Thoracic aorta (tissue), 2 donors: ENCODE measurements around the gene CNNM2. TPM values are rescaled to one million over a fixed set of nuclear protein-coding genes. Genes with fewer than 3 reads are reported as not detected.

Experiments used
- ATAC-seq: fragments of 150-250 bp; one replicate; pipeline ENCODE4 v1.8.0; 2017; ENCODE audit warnings: low read depth; ENCODE audit not compliant: insufficient number of reproducible peaks, low FRiP score
- DNase-seq: peaks from one replicate; pipeline ENCODE4 v3.0.0-alpha.2; 2020; ENCODE audit warnings: low spot score
- H3K27ac ChIP-seq, 2 donors: fragments of 200-600 bp; sonication (generic); 1 replicate in 1 of 2; 2 replicates in 1 of 2; pipeline ENCODE4 v1.5.1; 2016; ENCODE audit warnings: mild to moderate bottlenecking in 2 of 2, moderate library complexity in 2 of 2
- H3K27me3 ChIP-seq: fragments of 200-600 bp; sonication (generic); replicated peaks from 2 replicates; pipeline ENCODE4 v1.6.0; 2016; ENCODE audit warnings: mild to moderate bottlenecking; ENCODE audit not compliant: insufficient read depth
- H3K36me3 ChIP-seq: fragments of 200-600 bp; sonication (generic); one replicate; pipeline ENCODE4 v1.5.1; 2016
- H3K4me1 ChIP-seq, 2 donors: fragments of 200-600 bp; sonication (generic); 1 replicate in 1 of 2; 2 replicates in 1 of 2; pipeline versions ENCODE4 v1.5.1 to v1.6.0; 2016; ENCODE audit warnings: low read depth in 2 of 2, mild to moderate bottlenecking in 1 of 2; ENCODE audit not compliant: control insufficient read depth in 1 of 2
- H3K4me3 ChIP-seq: fragments of 200-600 bp; sonication (generic); 2 replicates; pipeline ENCODE4 v1.5.1; 2016; ENCODE audit warnings: mild to moderate bottlenecking
- H3K9me3 ChIP-seq: fragments of 200-600 bp; sonication (generic); 2 replicates; pipeline ENCODE4 v1.5.1; 2016
- CTCF ChIP-seq: fragments of 200-600 bp; sonication (generic); IDR thresholded peaks from one replicate; pipeline ENCODE4 v1.5.1; 2019; ENCODE audit warnings: antibody characterized with exemption
- total RNA-seq, 2 donors: library from RNA; depleted of rRNA; stranded (reverse); fragments of >200 nt; gene quantifications; one replicate each; pipeline versions ENCODE4 v1.1.0 to v1.2.3, GENCODE V29; 2016

The CNNM2 gene
- total RNA-seq, 2 donors from 2014 or later, result 12.2 to 24.5 TPM

DNA sequence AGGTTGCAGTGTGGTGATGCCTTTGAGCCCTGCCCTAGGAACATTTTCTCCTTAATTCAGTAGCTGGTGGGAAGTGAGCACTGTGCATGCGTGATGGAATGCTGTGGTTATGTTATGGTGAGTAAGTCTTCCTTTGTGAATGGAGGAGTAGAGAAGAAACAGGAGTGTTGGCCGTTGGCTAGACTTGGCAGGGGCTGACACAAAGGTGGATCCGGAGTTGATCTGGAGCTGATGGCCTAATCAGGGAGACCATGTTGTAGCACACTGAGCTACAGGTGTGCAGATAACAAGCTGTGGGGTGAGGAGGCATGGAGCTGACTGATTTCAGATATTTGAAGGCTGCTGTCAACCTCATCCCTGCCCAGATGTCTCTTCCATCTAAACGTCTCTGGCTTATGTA lies 122.3 kb downstream of the CNNM2 start:
- DNase-seq, result no peak
- Histone ChIP-seq H3K36me3 (no peaks in the 10 kb centered on the region), H3K4me3 (no peak overlapping the region), H3K27me3 (no peaks in the 10 kb centered on the region), H3K4me1 (peaks cover 29 to 75% of the 10 kb centered on the region in 2 donors), H3K9me3 (no peaks in the 10 kb centered on the region), H3K27ac (peak overlapping the region in 1 of 2 donors; percentile 65)
- ATAC-seq, result no peak
- no peak for TF ChIP-seq CTCF

DNA sequence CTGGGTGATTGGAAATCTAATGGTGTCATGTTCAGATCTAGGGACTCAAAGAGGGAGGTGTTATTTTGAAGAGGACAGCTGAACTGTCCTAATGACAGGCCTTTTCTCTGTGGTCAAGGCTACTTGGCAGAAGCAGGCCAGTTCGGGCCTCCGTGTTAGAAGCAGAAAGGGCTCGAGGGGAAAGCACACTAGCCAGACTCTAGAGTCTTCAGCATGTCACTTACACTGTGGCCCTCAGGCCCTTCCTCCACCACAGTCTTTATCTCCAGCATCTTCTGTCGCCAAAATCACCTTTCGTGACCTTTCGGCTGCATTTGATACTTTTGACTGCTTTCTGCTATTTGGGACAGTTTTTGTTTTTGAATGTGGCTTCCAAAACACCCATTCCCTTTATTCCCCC lies 123.3 kb downstream of the CNNM2 start:
- no peaks in the 10 kb centered on the region for H3K9me3 ChIP-seq
- H3K4me1 ChIP-seq, result peaks cover 33 to 81% of the 10 kb centered on the region in 2 donors
- TF ChIP-seq CTCF, result no peak
- peak overlapping the region in 1 of 2 donors; percentile 11 for H3K27ac ChIP-seq
- DNase-seq, result no peak
- no peak overlapping the region for H3K4me3 ChIP-seq
- ATAC-seq, result no peak
- no peaks in the 10 kb centered on the region for H3K36me3 ChIP-seq
- H3K27me3 ChIP-seq, result no peaks in the 10 kb centered on the region

DNA sequence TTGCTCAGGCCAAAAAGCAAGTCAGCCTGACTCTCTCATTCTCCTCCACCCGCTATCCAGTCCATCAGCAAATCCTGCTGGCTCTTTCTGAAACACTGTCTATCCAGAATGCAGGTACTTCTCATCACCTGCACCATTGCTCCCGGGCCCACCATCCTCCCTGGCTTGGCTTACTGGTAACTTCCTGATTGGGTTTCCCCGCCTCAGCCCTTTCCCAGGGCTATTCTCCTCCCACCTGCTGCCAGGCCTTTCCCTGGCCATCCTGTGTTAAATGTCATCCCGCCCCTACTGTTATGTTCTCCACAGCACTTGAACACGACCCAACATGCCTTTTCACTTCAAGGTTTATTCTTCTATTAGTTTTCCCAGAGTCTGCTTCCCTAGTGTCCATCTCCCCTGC lies 124.0 kb downstream of the CNNM2 start:
- H3K27ac ChIP-seq, result peak overlapping the region; percentile 11 to 13
- TF ChIP-seq CTCF, result no peak
- no peaks in the 10 kb centered on the region for H3K36me3 ChIP-seq
- H3K9me3 ChIP-seq, result no peaks in the 10 kb centered on the region
- H3K4me3 ChIP-seq, result no peak overlapping the region
- no peak for ATAC-seq
- no peaks in the 10 kb centered on the region for H3K27me3 ChIP-seq
- no peak for DNase-seq
- peaks cover 35 to 84% of the 10 kb centered on the region in 2 donors for H3K4me1 ChIP-seq

GRCh38 chr10:103042908-103043307 lies 124.8 kb downstream of the CNNM2 start:
- DNase-seq, result no peak
- no peak for ATAC-seq
- peaks cover 35 to 79% of the 10 kb centered on the region in 2 donors for H3K4me1 ChIP-seq
- no peak for TF ChIP-seq CTCF
- H3K27me3 ChIP-seq, result no peaks in the 10 kb centered on the region
- H3K36me3 ChIP-seq, result no peaks in the 10 kb centered on the region
- H3K9me3 ChIP-seq, result no peaks in the 10 kb centered on the region
- no peak overlapping the region for H3K4me3 ChIP-seq
- peak overlapping the region; percentile 89 to 90 for H3K27ac ChIP-seq

- Histone ChIP-seq H3K9me3 (no peaks in the 10 kb centered on the region), H3K27me3 (no peaks in the 10 kb centered on the region), H3K36me3 (no peaks in the 10 kb centered on the region), H3K4me3 (peak overlapping the region; percentile 63), H3K4me1 (peaks cover 27 to 58% of the 10 kb centered on the region in 2 donors), H3K27ac (peak overlapping the region; percentile 89 to 90)
- DNase-seq, result no peak
- peak; percentile 34 for ATAC-seq
- peak; percentile 13 for TF ChIP-seq CTCF
Measured at GRCh38 chr10:103044942-103045489, 126.9 kb downstream of the CNNM2 start.
